WTC11 (cell line): Measurements from ENCODE around the gene SSTR5.

ENCODE experiments used
- AFF4 ChIP-seq: sonication (generic); formaldehyde crosslinking; IDR thresholded peaks from 2 replicates; pipeline ENCODE4 v1.8.1; 2023; ENCODE audit warnings: mild to moderate bottlenecking, missing genetic modification reagents, borderline replicate concordance
- ATF3 ChIP-seq: sonication (generic); formaldehyde crosslinking; conservative IDR thresholded peaks from 2 replicates; pipeline ENCODE4 v1.8.1; 2022; ENCODE audit warnings: mild to moderate bottlenecking, missing genetic modification reagents
- TEAD1 ChIP-seq: sonication (generic); formaldehyde crosslinking; IDR thresholded peaks from 2 replicates; pipeline ENCODE4 v1.8.0; 2022; ENCODE audit warnings: mild to moderate bottlenecking, missing genetic modification reagents
- USF2 ChIP-seq: sonication (generic); formaldehyde crosslinking; IDR thresholded peaks from 2 replicates; pipeline ENCODE4 v1.8.1; 2023; ENCODE audit warnings: mild to moderate bottlenecking, missing genetic modification reagents, moderate library complexity

GRCh38 chr16:1071561-1072225, 854 bp upstream of the SSTR5 start:
- TF ChIP-seq USF2 (no peak), TEAD1 (CRISPR knock-in tag) (no peak), AFF4 (CRISPR knock-in tag) (no peak), ATF3 (no peak)
